BLaER1 (cell line): ENCODE measurements around the gene ERG.

ENCODE experiments used
- H3K27ac ChIP-seq: shearing (Covaris generic); formaldehyde crosslinking; 2 replicates; pipeline ENCODE4 v1.8.1; 2022
- H3K27me3 ChIP-seq: shearing (Covaris generic); formaldehyde crosslinking; 2 replicates; pipeline ENCODE4 v1.8.1; 2022
- H3K36me3 ChIP-seq: shearing (Covaris generic); formaldehyde crosslinking; 2 replicates; pipeline ENCODE4 v1.8.1; 2022
- H3K4me1 ChIP-seq: shearing (Covaris generic); formaldehyde crosslinking; 2 replicates; pipeline ENCODE4 v1.8.1; 2022
- H3K4me2 ChIP-seq: shearing (Covaris generic); formaldehyde crosslinking; 2 replicates; pipeline ENCODE4 v1.8.1; 2022
- H3K4me3 ChIP-seq: shearing (Covaris generic); formaldehyde crosslinking; 2 replicates; pipeline ENCODE4 v1.8.1; 2022
- H3K9ac ChIP-seq: shearing (Covaris generic); formaldehyde crosslinking; 2 replicates; pipeline ENCODE4 v1.8.1; 2022
- H3K9me3 ChIP-seq: shearing (Covaris generic); formaldehyde crosslinking; 2 replicates; pipeline ENCODE4 v1.8.1; 2022
- H4K20me1 ChIP-seq: shearing (Covaris generic); formaldehyde crosslinking; 2 replicates; pipeline ENCODE4 v1.8.1; 2022
- Cebpa-rat ChIP-seq: shearing (Covaris generic); IDR thresholded peaks from 2 replicates; pipeline ENCODE4 v1.8.1; 2022

The ERG gene

DNA sequence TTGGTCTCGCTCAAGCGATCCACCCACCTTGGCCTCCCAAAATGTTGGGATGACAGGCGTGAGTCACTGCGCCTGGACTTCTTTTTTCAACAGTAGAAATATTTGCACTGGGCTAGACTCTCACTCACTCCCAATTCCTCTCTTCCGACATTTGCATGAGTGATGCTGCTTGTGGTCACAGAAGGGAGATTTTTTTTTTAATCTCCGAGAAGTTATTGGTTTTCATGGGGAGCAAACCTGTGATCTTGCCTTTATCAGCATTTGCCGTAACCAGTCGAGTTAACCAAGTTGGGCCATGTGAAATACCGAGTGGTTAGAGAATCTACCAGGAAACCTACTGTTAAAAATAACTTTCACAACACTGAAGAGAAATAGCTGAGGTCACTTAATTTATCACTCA lies 21.1 kb downstream of the ERG start:
- Histone ChIP-seq H3K36me3 (peaks cover 1% of the 10 kb centered on the region; the same call in 1 of the 2 replicates), H3K4me2 (peak overlapping the region; percentile 92), H3K27ac (peak overlapping the region; percentile 96), H3K9ac (peak overlapping the region; percentile 84), H3K9me3 (no peaks in the 10 kb centered on the region), H3K4me3 (peak overlapping the region; percentile 53), H3K27me3 (no peaks in the 10 kb centered on the region), H3K4me1 (peaks cover 100% of the 10 kb centered on the region), H4K20me1 (peaks cover 11% of the 10 kb centered on the region; the same call in 1 of the 2 replicates)
- TF ChIP-seq Cebpa-rat: no peak

- no peaks in the 10 kb centered on the region for H3K27me3 ChIP-seq
These were observed 21.9 kb downstream of the ERG start for GRCh38 chr21:38476385-38476784.

DNA sequence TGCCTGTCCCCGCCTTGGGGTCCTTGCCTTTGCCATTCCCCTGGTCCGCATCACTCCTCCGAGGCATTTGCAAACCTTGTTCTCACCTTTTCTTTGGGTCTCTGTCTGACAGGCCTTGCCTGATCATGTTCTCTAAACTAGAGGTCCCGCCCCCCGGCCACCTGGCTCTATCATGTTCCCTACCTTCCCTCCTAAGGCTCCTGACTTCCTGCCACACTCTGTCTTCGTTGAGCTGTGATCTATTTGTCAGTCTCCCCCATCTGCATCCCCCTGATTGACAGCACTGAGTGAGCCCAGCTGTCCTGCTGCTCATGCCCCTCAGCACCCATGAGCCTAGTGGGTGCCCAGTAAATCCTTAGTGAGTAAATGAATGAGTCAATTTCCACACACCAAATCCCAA lies 22.8 kb downstream of the ERG start:
- H3K9me3 ChIP-seq: no peaks in the 10 kb centered on the region
- peak overlapping the region; percentile 92 for H3K4me2 ChIP-seq
- H3K9ac ChIP-seq: peak overlapping the region; percentile 84
- H3K27me3 ChIP-seq: no peaks in the 10 kb centered on the region
- H3K36me3 ChIP-seq: peaks cover 8% of the 10 kb centered on the region
- H3K4me1 ChIP-seq: peaks cover 100% of the 10 kb centered on the region
- peak overlapping the region; percentile 96 for H3K27ac ChIP-seq
- H3K4me3 ChIP-seq: peak overlapping the region; percentile 53
- no peak for TF ChIP-seq Cebpa-rat
- peaks cover 11% of the 10 kb centered on the region; the same call in 1 of the 2 replicates for H4K20me1 ChIP-seq

More at GRCh38 chr21:38476385-38476784, 21.9 kb downstream of the ERG start:
- peak overlapping the region; percentile 84 for H3K9ac ChIP-seq
- peaks cover 11% of the 10 kb centered on the region; the same call in 1 of the 2 replicates for H4K20me1 ChIP-seq
- H3K4me1 ChIP-seq: peaks cover 100% of the 10 kb centered on the region
- no peaks in the 10 kb centered on the region for H3K36me3 ChIP-seq
- peak overlapping the region; percentile 92 for H3K4me2 ChIP-seq
- no peak for TF ChIP-seq Cebpa-rat
- no peaks in the 10 kb centered on the region for H3K9me3 ChIP-seq
- H3K27ac ChIP-seq: peak overlapping the region; percentile 96
- peak overlapping the region; percentile 53 for H3K4me3 ChIP-seq

- no peaks in the 10 kb centered on the region for H3K9me3 ChIP-seq
- peak overlapping the region; percentile 96 for H3K27ac ChIP-seq
- H3K4me1 ChIP-seq: peaks cover 97% of the 10 kb centered on the region
- H4K20me1 ChIP-seq: peaks cover 10% of the 10 kb centered on the region; the same call in 1 of the 2 replicates
- peak overlapping the region; percentile 92 for H3K4me2 ChIP-seq
- TF ChIP-seq Cebpa-rat: no peak
- H3K9ac ChIP-seq: peak overlapping the region; percentile 84; the same call in 1 of the 2 replicates
- no peaks in the 10 kb centered on the region for H3K27me3 ChIP-seq
- peak overlapping the region; percentile 53 for H3K4me3 ChIP-seq
- peaks cover 15% of the 10 kb centered on the region for H3K36me3 ChIP-seq
These were observed 23.5 kb downstream of the ERG start for GRCh38 chr21:38474796-38475195.

GRCh38 chr21:38474124-38474523 lies 24.2 kb downstream of the ERG start:
- H3K36me3 ChIP-seq: peaks cover 21% of the 10 kb centered on the region
- peaks cover 94% of the 10 kb centered on the region for H3K4me1 ChIP-seq
- TF ChIP-seq Cebpa-rat: no peak
- H4K20me1 ChIP-seq: peaks cover 10% of the 10 kb centered on the region; the same call in 1 of the 2 replicates
- H3K27ac ChIP-seq: peak overlapping the region; percentile 96
- H3K9me3 ChIP-seq: peaks cover 2% of the 10 kb centered on the region
- H3K27me3 ChIP-seq: no peaks in the 10 kb centered on the region
- H3K4me3 ChIP-seq: peak overlapping the region; percentile 40; the same call in 1 of the 2 replicates
- peak overlapping the region; percentile 49; the same call in 1 of the 2 replicates for H3K9ac ChIP-seq
- H3K4me2 ChIP-seq: peak overlapping the region; percentile 92

GRCh38 chr21:38472412-38473108 lies 25.7 kb downstream of the ERG start:
- H3K9ac ChIP-seq: peak overlapping the region; percentile 72
- no peaks in the 10 kb centered on the region for H3K27me3 ChIP-seq
- H3K36me3 ChIP-seq: peaks cover 37% of the 10 kb centered on the region
- peaks cover 90% of the 10 kb centered on the region for H3K4me1 ChIP-seq
- H3K4me3 ChIP-seq: peak overlapping the region; percentile 40
- peaks cover 14% of the 10 kb centered on the region for H3K9me3 ChIP-seq
- no peak for TF ChIP-seq Cebpa-rat
- H3K4me2 ChIP-seq: peak overlapping the region; percentile 92
- H4K20me1 ChIP-seq: peaks cover 24% of the 10 kb centered on the region
- peak overlapping the region; percentile 96 for H3K27ac ChIP-seq

DNA sequence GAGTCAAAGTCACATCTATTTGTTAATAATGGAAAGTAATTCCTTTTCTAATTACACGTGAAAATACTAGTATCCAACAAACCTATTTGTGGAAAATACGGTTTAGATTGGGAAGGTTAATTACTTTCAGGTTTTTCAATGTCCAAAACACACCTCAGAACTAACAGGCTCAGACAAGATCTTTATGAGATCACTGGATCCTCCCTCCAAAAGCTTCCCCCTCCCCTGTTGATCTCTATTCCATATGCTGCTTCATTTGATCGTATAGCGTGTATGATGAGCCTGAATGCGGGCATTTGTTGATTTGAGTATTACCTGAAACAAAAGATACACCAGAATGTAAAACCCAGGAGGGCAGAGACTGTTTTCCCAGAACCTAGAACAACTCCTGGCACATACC lies 26.5 kb downstream of the ERG start:
- peak overlapping the region; percentile 96 for H3K27ac ChIP-seq
- no peak for TF ChIP-seq Cebpa-rat
- peak overlapping the region; percentile 92 for H3K4me2 ChIP-seq
- peaks cover 89% of the 10 kb centered on the region for H3K4me1 ChIP-seq
- peak overlapping the region; percentile 40; the same call in 1 of the 2 replicates for H3K4me3 ChIP-seq
- H4K20me1 ChIP-seq: peaks cover 32% of the 10 kb centered on the region
- H3K36me3 ChIP-seq: peaks cover 45% of the 10 kb centered on the region
- peak overlapping the region; percentile 72; the same call in 1 of the 2 replicates for H3K9ac ChIP-seq
- peaks cover 14% of the 10 kb centered on the region for H3K9me3 ChIP-seq
- no peaks in the 10 kb centered on the region for H3K27me3 ChIP-seq

- Histone ChIP-seq H3K4me3 (no peak overlapping the region), H3K9ac (peak overlapping the region; percentile 72; the same call in 1 of the 2 replicates), H4K20me1 (peaks cover 42% of the 10 kb centered on the region), H3K27me3 (no peaks in the 10 kb centered on the region), H3K9me3 (peaks cover 14% of the 10 kb centered on the region), H3K4me1 (peaks cover 78% of the 10 kb centered on the region), H3K4me2 (peak overlapping the region; percentile 92), H3K36me3 (peaks cover 54% of the 10 kb centered on the region), H3K27ac (peak overlapping the region; percentile 96; the same call in 1 of the 2 replicates)
- no peak for TF ChIP-seq Cebpa-rat
These were observed 27.5 kb downstream of the ERG start for GRCh38 chr21:38470755-38471154.

DNA sequence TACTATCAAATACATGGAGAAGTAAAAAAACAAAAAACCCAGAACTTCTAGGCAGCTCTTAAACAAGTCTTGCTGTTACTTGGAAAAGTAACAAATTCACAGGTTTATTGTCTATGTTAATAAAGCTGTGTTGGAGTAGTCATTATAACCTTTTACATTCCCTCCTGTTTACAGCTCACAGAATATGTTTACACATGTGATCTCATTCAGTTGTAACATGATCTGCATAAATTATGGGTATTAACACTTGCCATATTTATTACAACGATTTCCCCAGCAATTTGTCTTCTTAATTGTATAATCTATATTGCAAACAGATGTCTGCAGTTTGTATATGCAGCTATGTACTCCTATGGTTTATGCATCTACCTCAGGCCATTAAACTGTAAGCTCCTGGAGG lies 28.6 kb downstream of the ERG start:
- H3K9me3 ChIP-seq: peaks cover 14% of the 10 kb centered on the region

DNA sequence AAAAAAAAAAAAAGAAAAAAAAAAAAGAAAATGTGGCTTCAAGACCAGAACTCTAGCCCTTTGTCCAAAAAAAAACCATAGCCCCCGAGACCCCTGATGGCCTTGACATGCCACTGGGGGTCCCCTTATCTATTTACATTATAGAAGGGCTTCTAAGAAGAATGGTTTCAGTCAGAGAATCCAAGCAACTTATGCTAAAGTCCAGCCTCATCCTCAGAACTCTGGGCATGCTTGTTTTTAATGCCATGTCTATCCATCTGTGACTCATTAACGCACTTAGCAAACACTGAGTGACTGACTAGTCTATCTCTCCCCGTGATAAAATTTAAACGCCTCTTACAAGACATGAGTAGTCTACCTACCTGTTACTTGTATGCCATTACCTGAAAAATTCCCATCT lies 29.3 kb downstream of the ERG start:
- Histone ChIP-seq H3K9ac (no peak overlapping the region), H3K4me3 (no peak overlapping the region), H3K27me3 (no peaks in the 10 kb centered on the region), H3K9me3 (peaks cover 14% of the 10 kb centered on the region), H3K4me1 (peaks cover 61% of the 10 kb centered on the region), H3K36me3 (peaks cover 72% of the 10 kb centered on the region), H3K27ac (no peak overlapping the region), H3K4me2 (no peak overlapping the region), H4K20me1 (peaks cover 59% of the 10 kb centered on the region)
- no peak for TF ChIP-seq Cebpa-rat

More for the DNA sequence above, 28.6 kb downstream of the ERG start:
- Histone ChIP-seq H3K27me3 (no peaks in the 10 kb centered on the region), H3K27ac (no peak overlapping the region), H3K36me3 (peaks cover 65% of the 10 kb centered on the region), H4K20me1 (peaks cover 53% of the 10 kb centered on the region), H3K4me2 (no peak overlapping the region), H3K9ac (no peak overlapping the region), H3K4me1 (peaks cover 67% of the 10 kb centered on the region), H3K4me3 (no peak overlapping the region)
- TF ChIP-seq Cebpa-rat: no peak
